SIG-M5 treated with dmso at 0.1 percent for 504 hours (cell line): ENCODE results near the gene GRIN2C.
"Not testable (repeated sequence)": the region's sequence is repeated elsewhere in the genome, so short reads cannot be mapped to it uniquely, and the experiment has no call there.

Source experiments
- DNase-seq: peaks from one replicate; lab custom pipeline; 2025; ENCODE audit not compliant: unreplicated experiment; lab: John Stamatoyannopoulos, UW

The GRIN2C gene

GRCh38 chr17:74881073-74881472, 21.4 kb upstream of the GRIN2C start:
- DNase-seq = no peak

GRCh38 chr17:74879308-74879707, 19.6 kb upstream of the GRIN2C start:
- DNase-seq = no peak

- DNase-seq = no peak
Observed at GRCh38 chr17:74878658-74879057, 19.0 kb upstream of the GRIN2C start.

DNA sequence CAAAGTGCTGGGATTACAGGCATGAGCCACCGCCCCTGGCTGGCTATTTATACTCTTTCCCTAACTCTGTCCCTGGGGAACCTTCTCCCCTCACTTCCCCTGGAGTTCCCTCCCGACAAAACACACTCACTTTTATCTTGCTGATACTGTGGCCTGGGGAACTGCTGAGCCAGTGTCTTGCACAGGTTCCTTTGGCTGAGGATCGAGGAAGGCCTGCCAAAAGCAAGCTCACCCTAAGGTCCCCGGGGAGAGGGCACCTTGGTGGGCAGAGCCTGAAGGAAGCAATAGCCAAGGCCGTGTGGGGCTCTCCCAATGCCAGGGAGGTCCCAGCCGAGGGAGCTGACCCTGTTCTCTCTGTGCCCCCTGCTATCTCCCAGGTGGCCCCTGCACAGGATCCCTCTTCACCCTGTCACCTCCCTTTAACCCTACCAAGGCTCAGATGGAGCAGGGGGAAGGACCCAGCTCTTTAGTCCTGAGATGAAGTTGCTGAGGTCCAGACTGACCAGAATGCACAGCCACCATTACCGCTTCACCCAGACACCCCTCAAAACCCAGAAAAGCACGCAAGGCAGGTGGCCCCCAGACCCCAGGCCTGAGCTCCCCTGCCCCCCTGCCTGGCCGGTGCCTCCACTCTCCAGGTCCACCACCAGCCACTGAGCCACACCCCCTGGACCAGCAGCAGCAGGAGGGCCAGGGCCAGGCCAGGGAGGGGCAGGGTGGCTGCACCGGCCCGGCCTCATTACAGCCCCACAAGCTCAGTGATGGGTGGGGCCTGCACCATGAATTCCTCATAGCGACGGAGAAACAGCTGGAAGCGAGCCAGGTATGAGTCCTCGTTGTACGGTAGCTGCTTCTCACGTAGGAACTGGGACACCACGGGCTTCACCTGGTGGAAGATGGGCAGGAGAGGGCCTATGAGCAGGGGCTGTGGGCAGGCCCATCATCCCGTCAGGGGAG, 18.2 kb upstream of the GRIN2C start:
- no peak for DNase-seq

DNA sequence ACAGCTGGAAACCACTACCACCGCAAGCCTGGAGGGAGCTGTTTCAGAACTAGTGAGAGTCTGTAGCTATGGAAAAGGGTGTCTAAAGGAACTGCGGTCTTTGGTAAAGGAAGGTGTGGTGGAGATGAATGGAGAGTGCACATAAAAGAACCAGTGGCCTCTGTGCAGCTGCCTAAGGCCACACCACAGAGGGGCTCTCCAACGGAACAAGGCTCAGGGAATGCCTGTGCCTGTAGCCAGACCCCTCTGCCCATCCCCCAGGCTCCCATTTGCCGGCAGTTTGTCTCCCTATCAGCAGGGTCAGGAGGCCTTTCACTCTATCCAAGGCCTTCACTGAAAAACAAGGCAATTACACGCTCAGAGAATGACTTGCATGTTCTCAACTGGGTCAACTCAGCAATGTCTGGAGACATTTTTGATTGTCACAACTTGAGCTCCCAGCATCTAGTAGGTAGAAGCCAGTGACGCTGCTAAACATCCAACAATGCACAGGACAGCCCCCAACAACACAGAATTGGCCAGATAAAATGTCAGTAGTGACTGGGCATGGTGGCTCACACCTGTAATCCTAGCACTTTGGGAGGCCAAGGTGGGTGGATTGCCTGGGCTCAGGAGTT, 16.4 kb upstream of the GRIN2C start:
- DNase-seq = no peak

GRCh38 chr17:74875155-74875976, 15.7 kb upstream of the GRIN2C start:
- DNase-seq = no peak

- DNase-seq = no peak
Observed at GRCh38 chr17:74874615-74875037, 14.9 kb upstream of the GRIN2C start.

DNA sequence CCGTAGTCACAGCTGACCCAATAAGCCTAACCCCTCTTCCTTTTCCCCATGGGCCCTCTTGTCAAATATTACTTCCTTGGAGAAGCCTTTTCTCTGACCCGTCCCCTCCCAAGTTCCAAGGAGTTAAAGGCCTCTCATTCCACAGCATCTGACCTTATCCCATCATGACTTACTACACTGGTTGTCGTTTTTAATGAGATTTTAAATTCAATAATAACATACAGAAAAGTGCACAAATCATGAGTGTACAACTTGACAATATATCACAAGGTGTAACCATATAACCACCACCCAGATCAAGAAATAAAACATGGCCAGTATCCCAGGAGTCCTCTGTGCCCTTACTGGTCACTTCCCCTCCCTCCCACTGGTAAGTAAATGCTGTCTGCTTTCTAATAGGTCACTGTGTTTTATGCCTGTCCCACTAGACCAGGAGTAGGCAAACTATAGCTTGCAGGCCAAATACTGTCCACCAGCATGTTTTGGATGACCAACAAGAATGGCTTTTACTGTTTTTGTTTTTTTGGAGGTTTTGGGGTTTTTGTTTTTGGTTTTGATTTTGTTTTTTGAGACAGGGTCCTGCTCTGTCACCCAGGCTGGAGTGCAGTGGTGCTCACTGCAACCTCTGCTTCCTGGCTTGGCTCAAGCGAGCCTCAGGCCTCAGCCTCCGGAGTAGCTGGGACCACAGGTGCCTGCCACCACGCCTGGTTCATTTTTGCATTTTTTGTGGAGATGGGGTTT, 14.4 kb upstream of the GRIN2C start:
- DNase-seq = no peak

DNA sequence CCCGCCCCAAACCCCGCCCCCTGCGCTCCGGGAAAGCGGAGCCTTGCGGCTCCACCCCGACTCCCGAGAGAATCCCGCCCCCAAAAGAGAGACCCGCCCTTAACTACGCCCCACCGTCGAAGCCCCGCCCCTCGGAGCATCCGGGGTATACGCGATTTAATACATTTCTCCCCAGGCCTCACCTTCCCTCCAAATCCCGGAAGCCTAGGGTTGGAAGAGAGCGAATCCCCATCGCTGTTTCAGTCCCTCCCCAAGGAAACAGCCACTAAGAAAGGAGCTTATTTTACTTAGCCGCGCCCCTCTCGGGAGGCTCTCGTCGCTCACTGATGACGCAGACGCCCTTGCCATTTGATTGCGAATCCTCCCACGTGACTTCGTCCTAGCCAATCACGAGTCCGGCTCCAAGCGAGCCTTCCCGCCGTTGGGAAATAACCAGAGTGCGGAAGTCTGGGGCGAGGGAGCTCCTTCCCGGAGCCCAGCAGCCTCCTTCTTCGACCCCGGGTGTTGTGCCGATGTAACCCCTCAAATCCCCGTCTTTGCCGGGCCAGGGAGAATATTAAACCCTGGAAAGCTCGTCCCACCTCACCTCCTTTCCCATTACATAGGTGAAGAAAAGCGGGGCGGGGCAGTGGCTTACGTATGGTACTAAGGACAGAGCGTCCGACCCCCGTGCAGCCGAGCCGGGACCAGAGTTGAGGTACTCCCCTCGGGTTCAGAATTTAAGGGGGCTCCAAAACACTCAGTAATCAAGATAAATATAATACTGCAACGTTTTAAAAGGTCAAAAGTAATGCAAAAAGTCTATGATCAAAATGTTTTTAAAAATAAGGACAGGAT, 13.6 kb upstream of the GRIN2C start:
- DNase-seq = peak; percentile 100

DNA sequence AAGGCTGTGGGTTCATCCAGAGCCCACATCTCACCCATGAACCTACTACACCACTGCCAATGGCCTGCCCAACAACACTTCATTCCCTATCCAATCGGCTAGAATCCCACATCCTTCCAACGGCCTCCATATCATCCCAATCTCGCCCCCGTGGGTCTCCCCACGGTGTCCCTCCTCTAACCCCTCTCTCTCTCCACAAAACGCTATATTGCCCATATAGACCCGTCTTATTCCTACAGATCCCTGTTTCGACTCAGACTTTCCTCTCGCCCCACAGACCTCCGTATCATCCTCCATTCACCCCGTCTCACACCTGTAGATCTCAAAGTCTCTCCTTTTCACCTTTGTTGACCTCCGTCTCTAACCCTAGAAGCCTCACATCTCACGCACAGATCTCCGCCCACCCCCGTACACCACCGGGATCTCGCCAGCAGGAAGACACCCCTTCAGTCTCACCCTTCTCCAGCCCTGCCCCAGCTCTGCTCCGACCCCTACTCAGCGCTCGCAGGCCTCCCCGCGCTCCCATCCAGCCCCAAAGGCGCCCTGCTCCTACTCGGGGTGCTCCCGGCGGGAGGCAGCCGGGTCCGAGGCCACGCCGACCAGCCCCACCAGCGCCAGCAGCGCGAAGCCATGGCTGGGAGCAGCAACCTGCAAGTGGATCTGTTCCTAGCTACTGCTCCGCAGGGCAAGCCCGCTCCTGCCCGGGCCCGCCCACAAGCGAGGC, 12.8 kb upstream of the GRIN2C start, which contains the start of gene FDXR:
Gene FDXR (minus strand): TSS at position 682 of the 724 bp plus-strand sequence. CDS start 50 bp downstream, at position 632.
- DNase-seq = no peak

DNA sequence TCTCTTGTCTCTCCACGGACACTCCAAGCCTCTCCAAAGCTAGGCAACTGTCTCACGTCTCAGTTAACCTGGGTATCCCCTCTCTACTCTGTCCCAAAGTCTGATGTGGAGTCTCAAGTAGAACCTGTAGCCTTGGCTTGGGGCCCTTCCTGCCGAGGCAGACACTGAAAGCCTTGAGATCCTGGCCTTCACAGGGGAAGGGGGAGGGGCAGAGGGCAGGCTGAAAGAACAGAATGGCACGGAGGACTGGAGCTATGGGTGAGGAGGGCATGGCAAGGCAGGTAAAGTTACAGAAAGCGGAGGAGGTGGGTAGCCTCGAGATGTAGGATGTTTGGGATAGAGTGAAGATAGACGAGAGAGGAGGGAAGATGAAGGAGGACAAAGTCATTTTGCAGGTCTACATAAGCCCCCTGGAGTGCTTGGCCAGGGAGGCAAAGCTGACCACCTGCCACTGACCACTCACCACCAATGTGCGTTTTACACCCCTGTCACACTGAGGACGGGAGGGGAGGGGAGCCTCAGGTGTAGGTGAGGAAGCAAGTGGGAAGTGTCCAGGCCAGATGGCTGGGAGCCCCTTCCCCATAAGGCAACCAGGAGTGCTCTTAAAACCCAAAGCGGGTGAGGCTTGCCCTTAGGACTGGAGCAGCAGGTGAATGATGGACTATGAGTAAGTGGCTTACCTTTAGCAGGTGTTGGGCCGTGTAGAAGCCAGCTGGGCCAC, 11.8 kb upstream of the GRIN2C start:
- no peak for DNase-seq

DNA sequence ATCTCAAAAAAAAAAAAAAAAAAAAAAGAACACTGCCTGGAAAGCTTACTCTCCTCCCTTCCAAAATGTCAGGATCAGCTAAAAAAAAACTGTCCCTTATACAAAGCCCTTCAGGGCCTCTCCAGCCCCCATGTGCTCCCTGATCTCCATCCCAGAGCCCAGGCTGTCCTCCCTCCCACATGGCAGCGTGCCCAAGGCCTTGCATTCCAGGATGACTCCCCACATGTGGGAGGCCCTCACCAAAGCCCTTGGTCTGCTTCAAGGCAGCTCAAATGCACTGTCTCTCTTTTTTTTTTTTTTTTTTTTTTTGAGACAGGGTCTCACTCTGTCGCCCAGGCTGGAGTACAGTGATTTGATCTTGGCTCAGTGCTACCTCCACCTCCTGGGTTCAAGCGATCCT, 10.8 kb upstream of the GRIN2C start:
- no peak for DNase-seq

DNA sequence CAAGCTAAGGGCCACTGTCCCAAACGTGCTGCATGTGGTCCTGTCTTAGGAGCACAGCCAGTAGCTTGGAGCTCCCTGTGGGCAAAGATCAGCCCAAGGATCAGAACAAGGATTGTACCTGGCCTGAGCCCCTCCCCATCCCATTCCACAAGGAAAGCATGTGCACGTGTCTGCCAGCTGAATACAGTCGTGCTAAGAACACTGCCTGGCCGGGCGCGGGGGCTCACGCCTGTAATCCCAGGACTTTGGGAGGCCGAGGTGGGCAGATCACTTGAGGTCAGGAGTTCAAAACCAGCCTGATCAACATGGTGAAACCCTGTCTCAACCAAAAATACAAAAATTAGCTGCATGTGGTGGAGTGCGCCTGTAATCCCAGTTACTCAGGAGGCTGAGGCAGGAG, 10.3 kb upstream of the GRIN2C start:
- not testable (repeated sequence) for DNase-seq

GRCh38 chr17:74868908-74869255, 9.2 kb upstream of the GRIN2C start:
- no peak for DNase-seq

- no peak for DNase-seq
Observed at GRCh38 chr17:74868251-74868907, 8.7 kb upstream of the GRIN2C start.

- no peak for DNase-seq
Observed at GRCh38 chr17:74866198-74866835, 6.6 kb upstream of the GRIN2C start.

- no peak for DNase-seq
Observed at GRCh38 chr17:74865504-74866197, 6.0 kb upstream of the GRIN2C start.
